ENCODE data around the gene SLC39A11. TPM values are rescaled to one million over a fixed set of nuclear protein-coding genes. Genes with fewer than 3 reads are reported as not detected.

SLC39A11 gene
- total RNA-seq, 1 experiment from 2014 or later: 18.9 TPM

DNA sequence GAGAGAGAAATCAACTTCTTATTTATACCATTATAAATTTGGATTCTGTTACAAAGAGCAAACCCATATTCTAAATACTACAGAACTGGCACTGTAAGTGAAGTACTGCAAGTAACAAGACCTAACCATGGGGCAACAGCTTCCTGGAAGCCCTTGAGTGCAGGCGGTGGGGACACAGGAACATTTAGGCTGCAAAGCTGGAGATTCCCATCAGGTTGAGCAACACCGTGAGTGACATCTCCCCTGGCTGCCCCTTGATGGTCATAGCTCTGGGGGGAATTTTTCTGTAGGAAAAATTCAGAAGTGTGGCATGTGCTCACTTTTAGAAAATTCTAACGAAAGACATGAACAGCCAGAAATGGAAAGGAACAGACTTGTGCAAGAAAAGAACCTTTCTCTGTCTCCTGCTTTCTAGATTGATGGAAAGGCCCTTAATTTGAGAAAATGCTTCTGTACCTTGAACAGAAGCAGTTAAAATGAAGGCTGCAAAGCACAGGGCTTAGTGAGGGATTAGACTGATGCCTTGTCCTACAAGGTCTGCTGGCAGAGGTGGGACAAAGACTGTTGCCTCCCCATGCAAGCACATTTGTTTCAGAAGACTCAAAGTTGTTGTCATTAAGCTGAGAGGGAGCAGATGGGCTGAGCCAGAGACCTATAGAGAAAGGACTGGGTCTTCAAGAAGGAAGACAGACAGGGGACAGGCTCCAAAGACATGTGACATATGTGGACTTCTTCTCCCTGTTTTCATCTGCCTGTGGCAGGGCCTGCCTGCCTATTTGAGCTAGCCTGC is 380.8 kb downstream of the SLC39A11 start (continued):
- TF ChIP-seq, protein P1, sequence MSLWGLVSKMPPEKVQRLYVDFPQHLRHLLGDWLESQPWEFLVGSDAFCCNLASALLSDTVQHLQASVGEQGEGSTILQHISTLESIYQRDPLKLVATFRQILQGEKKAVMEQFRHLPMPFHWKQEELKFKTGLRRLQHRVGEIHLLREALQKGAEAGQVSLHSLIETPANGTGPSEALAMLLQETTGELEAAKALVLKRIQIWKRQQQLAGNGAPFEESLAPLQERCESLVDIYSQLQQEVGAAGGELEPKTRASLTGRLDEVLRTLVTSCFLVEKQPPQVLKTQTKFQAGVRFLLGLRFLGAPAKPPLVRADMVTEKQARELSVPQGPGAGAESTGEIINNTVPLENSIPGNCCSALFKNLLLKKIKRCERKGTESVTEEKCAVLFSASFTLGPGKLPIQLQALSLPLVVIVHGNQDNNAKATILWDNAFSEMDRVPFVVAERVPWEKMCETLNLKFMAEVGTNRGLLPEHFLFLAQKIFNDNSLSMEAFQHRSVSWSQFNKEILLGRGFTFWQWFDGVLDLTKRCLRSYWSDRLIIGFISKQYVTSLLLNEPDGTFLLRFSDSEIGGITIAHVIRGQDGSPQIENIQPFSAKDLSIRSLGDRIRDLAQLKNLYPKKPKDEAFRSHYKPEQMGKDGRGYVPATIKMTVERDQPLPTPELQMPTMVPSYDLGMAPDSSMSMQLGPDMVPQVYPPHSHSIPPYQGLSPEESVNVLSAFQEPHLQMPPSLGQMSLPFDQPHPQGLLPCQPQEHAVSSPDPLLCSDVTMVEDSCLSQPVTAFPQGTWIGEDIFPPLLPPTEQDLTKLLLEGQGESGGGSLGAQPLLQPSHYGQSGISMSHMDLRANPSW (CRISPR knock-in tag; conservative IDR thresholded peaks at IDR 0.05; ENCODE audit: low read depth): no peak
- no peak for TF ChIP-seq SP1 (CRISPR knock-in tag; conservative IDR thresholded peaks at IDR 0.05)
- TF ChIP-seq ZNF317 (CRISPR knock-in tag; IDR thresholded peaks at IDR 0.05; ENCODE audit: borderline replicate concordance, low read depth): no peak
- TF ChIP-seq, protein P2, sequence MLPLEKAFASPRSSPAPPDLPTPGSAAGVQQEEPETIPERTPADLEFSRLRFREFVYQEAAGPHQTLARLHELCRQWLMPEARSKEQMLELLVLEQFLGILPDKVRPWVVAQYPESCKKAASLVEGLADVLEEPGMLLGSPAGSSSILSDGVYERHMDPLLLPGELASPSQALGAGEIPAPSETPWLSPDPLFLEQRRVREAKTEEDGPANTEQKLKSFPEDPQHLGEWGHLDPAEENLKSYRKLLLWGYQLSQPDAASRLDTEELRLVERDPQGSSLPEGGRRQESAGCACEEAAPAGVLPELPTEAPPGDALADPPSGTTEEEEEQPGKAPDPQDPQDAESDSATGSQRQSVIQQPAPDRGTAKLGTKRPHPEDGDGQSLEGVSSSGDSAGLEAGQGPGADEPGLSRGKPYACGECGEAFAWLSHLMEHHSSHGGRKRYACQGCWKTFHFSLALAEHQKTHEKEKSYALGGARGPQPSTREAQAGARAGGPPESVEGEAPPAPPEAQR (CRISPR knock-in tag; IDR thresholded peaks at IDR 0.05): no peak
- TF ChIP-seq ESRRA (CRISPR knock-in tag; IDR thresholded peaks at IDR 0.05; ENCODE audit: borderline replicate concordance): no peak
- TF ChIP-seq ZNF138 (CRISPR knock-in tag; conservative IDR thresholded peaks at IDR 0.05): no peak
- TF ChIP-seq NFATC4 (CRISPR knock-in tag; IDR thresholded peaks at IDR 0.05): no peak
- TF ChIP-seq, protein P3, sequence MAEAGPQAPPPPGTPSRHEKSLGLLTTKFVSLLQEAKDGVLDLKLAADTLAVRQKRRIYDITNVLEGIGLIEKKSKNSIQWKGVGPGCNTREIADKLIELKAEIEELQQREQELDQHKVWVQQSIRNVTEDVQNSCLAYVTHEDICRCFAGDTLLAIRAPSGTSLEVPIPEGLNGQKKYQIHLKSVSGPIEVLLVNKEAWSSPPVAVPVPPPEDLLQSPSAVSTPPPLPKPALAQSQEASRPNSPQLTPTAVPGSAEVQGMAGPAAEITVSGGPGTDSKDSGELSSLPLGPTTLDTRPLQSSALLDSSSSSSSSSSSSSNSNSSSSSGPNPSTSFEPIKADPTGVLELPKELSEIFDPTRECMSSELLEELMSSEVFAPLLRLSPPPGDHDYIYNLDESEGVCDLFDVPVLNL (CRISPR knock-in tag; IDR thresholded peaks at IDR 0.05; ENCODE audit: borderline replicate concordance, low read depth): no peak
- TF ChIP-seq, protein P4, sequence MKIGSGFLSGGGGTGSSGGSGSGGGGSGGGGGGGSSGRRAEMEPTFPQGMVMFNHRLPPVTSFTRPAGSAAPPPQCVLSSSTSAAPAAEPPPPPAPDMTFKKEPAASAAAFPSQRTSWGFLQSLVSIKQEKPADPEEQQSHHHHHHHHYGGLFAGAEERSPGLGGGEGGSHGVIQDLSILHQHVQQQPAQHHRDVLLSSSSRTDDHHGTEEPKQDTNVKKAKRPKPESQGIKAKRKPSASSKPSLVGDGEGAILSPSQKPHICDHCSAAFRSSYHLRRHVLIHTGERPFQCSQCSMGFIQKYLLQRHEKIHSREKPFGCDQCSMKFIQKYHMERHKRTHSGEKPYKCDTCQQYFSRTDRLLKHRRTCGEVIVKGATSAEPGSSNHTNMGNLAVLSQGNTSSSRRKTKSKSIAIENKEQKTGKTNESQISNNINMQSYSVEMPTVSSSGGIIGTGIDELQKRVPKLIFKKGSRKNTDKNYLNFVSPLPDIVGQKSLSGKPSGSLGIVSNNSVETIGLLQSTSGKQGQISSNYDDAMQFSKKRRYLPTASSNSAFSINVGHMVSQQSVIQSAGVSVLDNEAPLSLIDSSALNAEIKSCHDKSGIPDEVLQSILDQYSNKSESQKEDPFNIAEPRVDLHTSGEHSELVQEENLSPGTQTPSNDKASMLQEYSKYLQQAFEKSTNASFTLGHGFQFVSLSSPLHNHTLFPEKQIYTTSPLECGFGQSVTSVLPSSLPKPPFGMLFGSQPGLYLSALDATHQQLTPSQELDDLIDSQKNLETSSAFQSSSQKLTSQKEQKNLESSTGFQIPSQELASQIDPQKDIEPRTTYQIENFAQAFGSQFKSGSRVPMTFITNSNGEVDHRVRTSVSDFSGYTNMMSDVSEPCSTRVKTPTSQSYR (CRISPR knock-in tag; IDR thresholded peaks at IDR 0.05): no peak

DNA sequence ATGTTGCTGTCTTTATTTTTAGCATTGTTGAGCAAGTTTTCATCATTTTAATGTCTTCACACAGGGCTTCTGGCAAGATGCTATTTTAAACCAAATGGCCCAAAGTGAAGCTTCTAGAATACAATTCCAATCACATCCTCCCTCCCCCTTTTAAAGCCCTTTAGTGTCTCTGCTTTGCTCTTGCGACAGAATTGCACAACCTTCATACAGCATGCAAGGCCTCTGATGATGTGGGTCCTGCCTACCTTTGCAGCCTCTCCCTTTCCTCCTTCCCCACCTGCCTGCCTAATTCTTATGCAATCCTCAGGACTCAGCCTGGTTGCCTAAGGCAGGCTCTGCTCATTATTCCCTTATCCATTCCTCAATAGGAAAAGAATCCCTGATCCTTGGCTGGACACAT is 381.7 kb downstream of the SLC39A11 start:
- POLR2A ChIA-PET: no interaction called here
- Mint-ChIP-seq H3K4me1 (no peaks in the 10 kb centered on the region), H3K27ac (no peak overlapping the region), H3K9me3 (peaks cover 21% of the 10 kb centered on the region), H3K36me3 (peaks cover 8% of the 10 kb centered on the region; the same call in 1 of the 2 replicates), H3K4me3 (no peak overlapping the region), H3K27me3 (ENCODE audit: low read depth) (no peaks in the 10 kb centered on the region)
- ATAC-seq (no peak), DNase-seq (ENCODE audit: low spot score) (no peak)
- TF ChIP-seq, protein P5, sequence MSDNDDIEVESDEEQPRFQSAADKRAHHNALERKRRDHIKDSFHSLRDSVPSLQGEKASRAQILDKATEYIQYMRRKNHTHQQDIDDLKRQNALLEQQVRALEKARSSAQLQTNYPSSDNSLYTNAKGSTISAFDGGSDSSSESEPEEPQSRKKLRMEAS (CRISPR knock-in tag; IDR thresholded peaks at IDR 0.05): no peak
- TF ChIP-seq, protein P6, sequence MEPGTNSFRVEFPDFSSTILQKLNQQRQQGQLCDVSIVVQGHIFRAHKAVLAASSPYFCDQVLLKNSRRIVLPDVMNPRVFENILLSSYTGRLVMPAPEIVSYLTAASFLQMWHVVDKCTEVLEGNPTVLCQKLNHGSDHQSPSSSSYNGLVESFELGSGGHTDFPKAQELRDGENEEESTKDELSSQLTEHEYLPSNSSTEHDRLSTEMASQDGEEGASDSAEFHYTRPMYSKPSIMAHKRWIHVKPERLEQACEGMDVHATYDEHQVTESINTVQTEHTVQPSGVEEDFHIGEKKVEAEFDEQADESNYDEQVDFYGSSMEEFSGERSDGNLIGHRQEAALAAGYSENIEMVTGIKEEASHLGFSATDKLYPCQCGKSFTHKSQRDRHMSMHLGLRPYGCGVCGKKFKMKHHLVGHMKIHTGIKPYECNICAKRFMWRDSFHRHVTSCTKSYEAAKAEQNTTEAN (CRISPR knock-in tag; IDR thresholded peaks at IDR 0.05): no peak
- peak; percentile 56; the same call in 1 of the 2 replicates for TF ChIP-seq GABPB1 (CRISPR knock-in tag; IDR thresholded peaks at IDR 0.05)
- no peak for TF ChIP-seq ATF1 (CRISPR knock-in tag; IDR thresholded peaks at IDR 0.05)
- CTCF ChIA-PET: no interaction called here
